ENCODE data around the gene NUP62CL.
"Not testable (repeated sequence)": the region's sequence is repeated elsewhere in the genome, so short reads cannot be mapped to it uniquely, and the experiment has no call there.

The NUP62CL gene, protein sequence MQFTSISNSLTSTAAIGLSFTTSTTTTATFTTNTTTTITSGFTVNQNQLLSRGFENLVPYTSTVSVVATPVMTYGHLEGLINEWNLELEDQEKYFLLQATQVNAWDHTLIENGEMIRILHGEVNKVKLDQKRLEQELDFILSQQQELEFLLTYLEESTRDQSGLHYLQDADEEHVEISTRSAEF

GRCh38 chrX:107205770-107206696, at the start of gene NUP62CL, which contains the start of gene DNAAF6:
NUP62CL (minus strand) TSS chrX:107206433; CDS start chrX:107175146, 31,287 bp downstream.
DNAAF6 (plus strand) TSS chrX:107206611; CDS start chrX:107212876, 6,265 bp downstream.
- DNase-seq: peak; percentile 83

GRCh38 chrX:107228486-107228819, 22.2 kb upstream of the NUP62CL start:
- no peak for DNase-seq

- DNase-seq: no peak
Measured at GRCh38 chrX:107227780-107228485, 21.7 kb upstream of the NUP62CL start.

DNA sequence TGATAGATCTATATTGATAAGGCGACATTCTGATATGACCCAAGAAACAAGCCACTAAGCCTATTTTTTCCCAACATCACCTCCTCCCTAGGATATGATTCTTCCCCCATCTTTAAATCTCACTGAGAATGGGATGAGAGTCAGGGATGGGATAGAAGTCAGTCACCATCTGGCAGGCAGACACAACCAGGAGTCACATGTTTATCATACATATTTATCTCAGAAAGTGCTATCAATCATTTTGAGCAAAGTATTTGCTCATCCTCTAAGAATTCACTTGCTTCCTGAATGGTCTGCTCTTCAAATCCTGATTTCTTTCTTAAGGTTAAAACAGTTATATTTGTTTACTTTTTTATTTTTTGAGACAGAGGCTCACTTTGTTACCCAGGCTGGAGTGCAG, 20.5 kb upstream of the NUP62CL start:
- DNase-seq: no peak

- no peak for DNase-seq
Measured at GRCh38 chrX:107213477-107213876, 7.2 kb upstream of the NUP62CL start.

DNA sequence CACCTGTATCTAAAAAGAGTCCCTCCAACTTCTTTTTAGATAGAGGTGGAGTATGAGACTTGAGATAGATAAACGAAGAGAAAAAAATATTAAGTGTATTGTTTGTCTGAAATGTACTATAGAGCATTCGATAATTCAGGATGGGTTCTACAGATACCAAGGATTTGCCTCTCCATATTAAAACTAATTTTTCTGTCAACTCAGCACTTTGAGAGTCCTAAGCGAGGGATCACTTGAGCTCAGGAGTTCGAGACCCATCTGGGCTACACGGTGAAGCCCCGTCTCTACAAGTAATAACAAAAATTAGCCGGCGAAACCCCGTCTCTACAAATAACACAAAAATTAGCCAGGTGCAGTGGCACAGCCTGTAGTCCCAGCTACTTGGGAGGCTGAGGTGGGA, 1.7 kb upstream of the NUP62CL start:
- no peak for DNase-seq

GRCh38 chrX:107207089-107207488, 856 bp upstream of the NUP62CL start:
- DNase-seq: no peak

DNA sequence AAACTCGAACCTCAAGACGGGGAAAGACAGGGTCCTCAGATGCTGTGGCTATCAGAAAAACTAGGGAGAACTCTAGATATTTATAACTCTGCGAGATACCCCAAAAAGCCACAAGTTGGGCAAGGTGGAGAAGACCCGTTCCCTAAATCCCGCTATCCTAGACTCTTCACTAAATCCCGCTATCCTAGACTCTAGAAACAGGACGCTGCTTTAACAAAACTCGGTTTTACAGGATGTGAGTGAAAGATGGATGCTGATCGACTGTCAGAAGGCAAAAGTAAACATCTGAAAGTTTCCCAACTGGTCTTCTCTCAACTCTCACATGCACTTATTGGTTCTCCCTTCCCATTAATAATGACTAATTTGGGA, 448 bp upstream of the NUP62CL start:
- DNase-seq: no peak

DNA sequence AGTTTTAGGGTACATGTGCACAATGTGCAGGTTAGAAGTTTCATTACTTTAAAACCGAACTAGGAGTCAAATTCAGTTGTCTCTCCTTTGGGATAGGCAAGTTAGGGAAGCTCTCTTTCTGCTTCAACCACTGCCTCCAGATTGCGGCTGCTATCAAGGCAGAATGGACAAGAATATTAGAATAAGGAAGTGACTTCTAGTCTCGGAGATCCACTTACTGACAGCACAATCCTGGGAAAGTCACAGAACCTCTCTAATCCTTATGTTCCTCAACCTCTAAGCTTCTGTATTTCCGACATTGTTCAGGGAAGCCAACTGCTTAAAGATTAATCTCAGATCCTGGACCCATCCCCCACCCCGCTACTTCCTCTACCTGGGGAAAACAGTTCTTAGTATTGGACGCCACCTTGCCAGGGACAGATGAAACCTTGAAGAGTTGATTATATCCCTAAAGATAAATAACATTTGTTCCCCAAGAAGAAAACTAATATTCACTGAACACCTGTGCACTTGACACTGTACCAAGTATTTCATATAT, 2.1 kb downstream of the NUP62CL start:
- no peak for DNase-seq

DNA sequence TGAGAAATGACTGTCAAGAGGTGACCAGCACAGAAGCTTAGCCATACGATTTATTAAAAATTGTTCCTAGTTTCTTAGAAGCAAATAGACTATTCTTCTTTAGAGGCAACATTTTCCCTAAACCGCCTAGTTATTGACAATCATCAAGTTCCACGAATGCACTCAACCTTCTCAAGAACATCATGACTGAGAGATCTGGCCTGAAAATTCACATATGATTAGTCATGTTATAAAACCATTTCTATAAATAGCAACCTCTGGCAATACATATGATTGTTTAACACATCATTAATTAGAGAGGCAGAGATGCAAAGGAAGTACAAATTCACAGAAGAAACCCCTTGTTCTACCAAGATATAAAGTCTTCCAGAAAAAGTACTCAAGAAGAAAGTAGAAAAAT, 6.7 kb downstream of the NUP62CL start:
- no peak for DNase-seq

DNA sequence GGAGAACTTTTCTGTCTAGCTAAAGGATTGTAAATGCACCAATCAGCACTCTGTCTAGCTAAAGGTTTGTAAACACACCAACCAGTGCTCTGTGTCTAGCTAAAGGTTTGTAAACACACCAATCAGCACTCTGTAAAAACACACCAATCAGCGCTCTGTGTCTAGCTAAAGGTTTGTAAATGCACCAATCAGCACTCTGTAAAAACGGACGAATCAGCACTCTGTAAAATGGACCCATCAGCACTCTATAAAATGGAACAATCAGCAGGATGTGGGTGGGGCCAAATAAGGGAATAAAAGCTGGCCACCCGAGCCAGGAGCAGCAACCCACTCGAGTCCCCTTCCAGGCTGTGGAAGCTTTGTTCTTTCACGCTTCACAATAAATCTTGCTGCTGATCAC, 8.2 kb downstream of the NUP62CL start:
- not testable (repeated sequence) for DNase-seq

GRCh38 chrX:107197319-107197718, 8.9 kb downstream of the NUP62CL start:
- no peak for DNase-seq

- DNase-seq: no peak
Measured at GRCh38 chrX:107171369-107172102, 34.7 kb downstream of the NUP62CL start.

- DNase-seq: no peak
Measured at GRCh38 chrX:107168712-107169111, 37.5 kb downstream of the NUP62CL start.

DNA sequence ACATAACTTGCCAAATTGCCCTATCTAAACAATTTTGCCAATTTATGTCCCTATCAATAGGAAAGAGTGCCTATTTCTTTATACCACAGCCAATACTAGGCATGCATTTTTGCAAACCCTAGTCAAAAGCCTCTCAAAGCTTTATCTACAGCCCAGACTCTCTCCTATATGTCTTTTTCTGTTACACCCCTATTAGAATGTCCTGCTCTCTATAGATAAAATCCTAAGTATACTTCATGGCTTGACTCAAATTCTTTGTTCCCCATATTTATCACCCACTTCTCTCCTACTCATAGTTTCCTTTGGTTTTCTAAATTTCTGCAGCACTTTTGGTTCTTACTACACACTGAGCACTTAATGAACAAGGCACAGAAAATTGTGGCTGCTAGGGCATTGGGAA, 38.0 kb downstream of the NUP62CL start:
- DNase-seq: no peak

- DNase-seq: no peak
Measured at GRCh38 chrX:107167163-107167921, 38.9 kb downstream of the NUP62CL start.

DNA sequence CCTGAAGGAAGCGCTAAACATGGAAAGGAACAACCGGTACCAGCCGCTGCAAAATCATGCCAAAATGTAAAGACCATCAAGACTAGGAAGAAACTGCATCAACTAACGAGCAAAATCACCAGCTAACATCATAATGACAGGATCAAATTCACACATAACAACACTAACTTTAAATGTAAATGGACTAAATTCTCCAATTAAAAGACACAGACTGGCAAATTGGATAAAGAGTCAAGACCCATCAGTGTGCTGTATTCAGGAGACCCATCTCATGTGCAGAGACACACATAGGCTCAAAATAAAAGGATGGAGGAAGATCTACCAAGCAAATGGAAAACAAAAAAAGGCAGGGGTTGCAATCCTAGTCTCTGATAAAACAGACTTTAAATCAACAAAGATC, 48.6 kb downstream of the NUP62CL start:
- DNase-seq: not testable (repeated sequence)

- not testable (repeated sequence) for DNase-seq
Measured at GRCh38 chrX:107155621-107156430, 50.4 kb downstream of the NUP62CL start.

DNA sequence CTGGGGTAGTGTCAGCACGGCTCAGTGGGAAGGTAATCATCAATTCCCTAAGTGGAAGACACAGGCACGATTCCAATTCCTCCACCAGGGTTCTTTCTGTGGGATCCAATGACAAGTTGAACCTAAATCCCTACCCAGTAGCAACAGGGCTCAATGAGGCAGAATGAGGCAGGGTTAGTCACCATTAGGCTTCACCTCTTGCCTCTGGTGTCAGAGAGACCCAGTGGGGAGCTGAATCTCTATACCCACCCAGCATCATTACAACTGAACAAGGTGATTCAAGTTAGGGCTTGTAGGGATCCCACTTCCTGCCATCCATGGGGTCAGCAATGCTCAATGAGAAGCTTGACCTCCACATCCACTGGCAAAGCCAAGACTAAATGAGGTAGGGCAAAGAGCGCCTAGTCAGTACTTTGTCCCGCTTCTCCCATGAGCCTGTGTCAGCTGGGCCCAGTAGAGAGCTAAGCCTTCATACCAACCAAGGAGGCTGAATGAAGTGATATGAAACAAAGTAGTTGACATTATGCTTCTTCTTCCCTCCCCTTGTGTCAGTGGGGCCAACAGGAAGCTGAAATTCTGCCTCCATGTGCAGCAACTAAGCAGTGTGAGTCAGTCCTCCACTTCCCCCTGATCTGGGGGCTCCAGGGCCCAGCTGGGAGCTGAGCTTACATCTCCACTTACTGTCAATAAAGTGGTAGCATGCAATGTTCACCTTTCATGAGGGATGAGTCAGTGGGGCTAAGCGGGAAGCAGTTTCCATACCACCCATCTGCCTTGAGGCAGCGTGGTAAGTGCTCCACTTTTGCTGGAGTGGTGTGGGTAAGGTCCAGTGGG, 51.2 kb downstream of the NUP62CL start:
- no peak for DNase-seq

DNA sequence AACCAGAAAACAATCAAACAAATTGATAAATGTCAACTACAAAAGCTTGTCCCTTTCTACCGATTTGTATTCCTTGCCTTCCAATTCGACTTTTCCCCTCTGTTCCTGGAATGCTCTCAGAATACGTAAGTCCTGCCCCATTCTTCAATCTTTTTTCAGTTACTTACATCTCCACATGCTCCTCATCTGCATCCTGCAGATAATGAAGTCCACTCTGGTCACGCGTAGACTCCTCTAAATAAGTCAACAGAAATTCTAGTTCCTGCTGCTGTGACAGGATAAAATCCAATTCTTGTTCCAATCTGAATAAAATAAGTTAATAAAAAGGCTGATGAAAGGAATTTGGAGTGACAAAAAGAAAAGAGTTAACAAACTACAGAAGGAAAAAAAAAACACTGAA, 53.2 kb downstream of the NUP62CL start:
- no peak for DNase-seq
